ENCODE data around the gene GPR158. TPM values are rescaled to one million over a fixed set of nuclear protein-coding genes. Genes with fewer than 3 reads are reported as not detected.

GPR158 gene
- total and polyA plus RNA-seq, 4 donors, result 0.03 to 0.08 TPM; not detected in 2

- Histone ChIP-seq H3K27me3 (ENCODE audit: control insufficient read depth in 4 of 4, insufficient read depth in 4 of 4, low read length in 3 of 4) (no peaks in the 10 kb centered on the region), H3K4me3 (ENCODE audit: low read depth in 1 of 3, low read length in 3 of 3) (no peak overlapping the region), H3K36me3 (ENCODE audit: control insufficient read depth in 4 of 4, insufficient read depth in 3 of 4, low read depth in 1 of 4, low read length in 3 of 4) (no peaks in the 10 kb centered on the region), H3K27ac (ENCODE audit: low read depth in 1 of 2, low read length in 2 of 2) (no peak overlapping the region), H3K9ac (ENCODE audit: low read depth in 1 of 2, low read length in 2 of 2) (no peak overlapping the region), H3K4me1 (ENCODE audit: control insufficient read depth in 4 of 4, insufficient read depth in 4 of 4, low read length in 3 of 4) (no peaks in the 10 kb centered on the region), H3K9me3 (ENCODE audit: control insufficient read depth in 4 of 4, low read length in 3 of 4) (no peaks in the 10 kb centered on the region)
- no peak for TF ChIP-seq RAD21 (IDR thresholded peaks at IDR 0.05)
- TF ChIP-seq EGR1 (IDR thresholded peaks at IDR 0.05; ENCODE audit: low read depth in 2 of 2), result no peak
- no peak for TF ChIP-seq CTCF (IDR thresholded peaks at IDR 0.05; ENCODE audit: low read depth, low read length, missing input control)
- no peak for TF ChIP-seq ATF3 (IDR thresholded peaks at IDR 0.05)
- no peak for TF ChIP-seq FOXA1 (IDR thresholded peaks at IDR 0.05)
- TF ChIP-seq RXRA (IDR thresholded peaks at IDR 0.05), result no peak
- TF ChIP-seq YY1 (IDR thresholded peaks at IDR 0.05), result no peak
- no peak for TF ChIP-seq NR2F2 (IDR thresholded peaks at IDR 0.05)
- no peak for TF ChIP-seq TAF1 (conservative IDR thresholded peaks at IDR 0.05)
- no peak for TF ChIP-seq REST (IDR thresholded peaks at IDR 0.05)
- no peak for TF ChIP-seq HNF4G (IDR thresholded peaks at IDR 0.05)
- TF ChIP-seq FOXA2 (IDR thresholded peaks at IDR 0.05), result no peak
- no peak for TF ChIP-seq HNF4A (conservative IDR thresholded peaks at IDR 0.05)
- TF ChIP-seq GABPA (IDR thresholded peaks at IDR 0.05 in 1 of 2, conservative IDR thresholded peaks at IDR 0.05 in 1 of 2), result no peak
- no peak for DNase-seq (ENCODE audit: low spot score)
- WGBS, result 78% methylated on average over 3 of the region's 3 CpGs
Measured at GRCh38 chr10:25627606-25628005, 452.8 kb downstream of the GPR158 start.

GRCh38 chr10:25629333-25629732 lies 454.5 kb downstream of the GPR158 start:
- TF ChIP-seq YY1 (IDR thresholded peaks at IDR 0.05) (no peak), NR2F2 (IDR thresholded peaks at IDR 0.05) (no peak), JUND (IDR thresholded peaks at IDR 0.05) (no peak), EGR1 (IDR thresholded peaks at IDR 0.05; ENCODE audit: low read depth in 2 of 2) (no peak), ATF3 (IDR thresholded peaks at IDR 0.05) (no peak), FOXA2 (IDR thresholded peaks at IDR 0.05) (no peak), RAD21 (IDR thresholded peaks at IDR 0.05) (no peak), FOXA1 (IDR thresholded peaks at IDR 0.05) (no peak), REST (IDR thresholded peaks at IDR 0.05) (no peak), HNF4G (IDR thresholded peaks at IDR 0.05) (no peak), RXRA (IDR thresholded peaks at IDR 0.05) (no peak)
- H3K9ac ChIP-seq (ENCODE audit: low read depth in 1 of 2, low read length in 2 of 2), result no peak overlapping the region
- no peaks in the 10 kb centered on the region for H3K27me3 ChIP-seq (ENCODE audit: control insufficient read depth in 4 of 4, insufficient read depth in 4 of 4, low read length in 3 of 4)
- no peaks in the 10 kb centered on the region for H3K4me1 ChIP-seq (ENCODE audit: control insufficient read depth in 4 of 4, insufficient read depth in 4 of 4, low read length in 3 of 4)
- no peaks in the 10 kb centered on the region for H3K9me3 ChIP-seq (ENCODE audit: control insufficient read depth in 4 of 4, low read length in 3 of 4)
- H3K27ac ChIP-seq (ENCODE audit: low read depth in 1 of 2, low read length in 2 of 2), result no peak overlapping the region
- no peak overlapping the region for H3K4me3 ChIP-seq (ENCODE audit: low read depth in 1 of 3, low read length in 3 of 3)
- DNase-seq (ENCODE audit: low spot score), result no peak
- H3K36me3 ChIP-seq (ENCODE audit: control insufficient read depth in 4 of 4, insufficient read depth in 3 of 4, low read depth in 1 of 4, low read length in 3 of 4), result no peaks in the 10 kb centered on the region
